Measurements from ENCODE around the gene ST6GALNAC5.

Gene ST6GALNAC5

GRCh38 chr1:76905876-76906595, 38.8 kb downstream of the ST6GALNAC5 start:
- Histone ChIP-seq H3K4me1 (ENCODE audit: control insufficient read depth, low read depth, low read length) (no peaks in the 10 kb centered on the region), H3K36me3 (ENCODE audit: control insufficient read depth, low read depth, low read length) (no peaks in the 10 kb centered on the region), H3K27me3 (ENCODE audit: control insufficient read depth, insufficient read depth, low read length) (no peaks in the 10 kb centered on the region), H3K27ac (ENCODE audit: low read length) (no peak overlapping the region), H3K4me3 (ENCODE audit: low read length) (no peak overlapping the region), H3K9me3 (ENCODE audit: control insufficient read depth, low read depth, low read length) (no peaks in the 10 kb centered on the region), H3K9ac (ENCODE audit: low read length) (no peak overlapping the region)

- H3K9me3 ChIP-seq (ENCODE audit: control insufficient read depth, low read depth, low read length) = no peaks in the 10 kb centered on the region
- H3K27me3 ChIP-seq (ENCODE audit: control insufficient read depth, insufficient read depth, low read length) = no peaks in the 10 kb centered on the region
- H3K4me3 ChIP-seq (ENCODE audit: low read length) = no peak overlapping the region
- no peak overlapping the region for H3K27ac ChIP-seq (ENCODE audit: low read length)
- no peaks in the 10 kb centered on the region for H3K36me3 ChIP-seq (ENCODE audit: control insufficient read depth, low read depth, low read length)
- H3K4me1 ChIP-seq (ENCODE audit: control insufficient read depth, low read depth, low read length) = no peaks in the 10 kb centered on the region
- no peak overlapping the region for H3K9ac ChIP-seq (ENCODE audit: low read length)
Measured at GRCh38 chr1:76909311-76909710, 42.0 kb downstream of the ST6GALNAC5 start.

GRCh38 chr1:76919085-76919484, 51.8 kb downstream of the ST6GALNAC5 start:
- peaks cover 19% of the 10 kb centered on the region for H3K4me1 ChIP-seq (ENCODE audit: control insufficient read depth, low read depth, low read length)
- no peak overlapping the region for H3K4me3 ChIP-seq (ENCODE audit: low read length)
- no peaks in the 10 kb centered on the region for H3K36me3 ChIP-seq (ENCODE audit: control insufficient read depth, low read depth, low read length)
- H3K27me3 ChIP-seq (ENCODE audit: control insufficient read depth, insufficient read depth, low read length) = no peaks in the 10 kb centered on the region
- no peak overlapping the region for H3K27ac ChIP-seq (ENCODE audit: low read length)
- no peak overlapping the region for H3K9ac ChIP-seq (ENCODE audit: low read length)
- no peaks in the 10 kb centered on the region for H3K9me3 ChIP-seq (ENCODE audit: control insufficient read depth, low read depth, low read length)

GRCh38 chr1:76921590-76921989, 54.3 kb downstream of the ST6GALNAC5 start:
- Histone ChIP-seq H3K4me1 (ENCODE audit: control insufficient read depth, low read depth, low read length) (peaks cover 19% of the 10 kb centered on the region), H3K9me3 (ENCODE audit: control insufficient read depth, low read depth, low read length) (no peaks in the 10 kb centered on the region), H3K27ac (ENCODE audit: low read length) (no peak overlapping the region), H3K9ac (ENCODE audit: low read length) (no peak overlapping the region), H3K36me3 (ENCODE audit: control insufficient read depth, low read depth, low read length) (no peaks in the 10 kb centered on the region), H3K4me3 (ENCODE audit: low read length) (no peak overlapping the region), H3K27me3 (ENCODE audit: control insufficient read depth, insufficient read depth, low read length) (no peaks in the 10 kb centered on the region)

GRCh38 chr1:76925825-76926224, 58.5 kb downstream of the ST6GALNAC5 start:
- H3K36me3 ChIP-seq (ENCODE audit: control insufficient read depth, low read depth, low read length) = no peaks in the 10 kb centered on the region
- H3K9me3 ChIP-seq (ENCODE audit: control insufficient read depth, low read depth, low read length) = no peaks in the 10 kb centered on the region
- no peaks in the 10 kb centered on the region for H3K27me3 ChIP-seq (ENCODE audit: control insufficient read depth, insufficient read depth, low read length)
- no peaks in the 10 kb centered on the region for H3K4me1 ChIP-seq (ENCODE audit: control insufficient read depth, low read depth, low read length)
- no peak overlapping the region for H3K4me3 ChIP-seq (ENCODE audit: low read length)
- H3K27ac ChIP-seq (ENCODE audit: low read length) = no peak overlapping the region
- H3K9ac ChIP-seq (ENCODE audit: low read length) = no peak overlapping the region

GRCh38 chr1:76928522-76928921, 61.2 kb downstream of the ST6GALNAC5 start:
- H3K27me3 ChIP-seq (ENCODE audit: control insufficient read depth, insufficient read depth, low read length) = no peaks in the 10 kb centered on the region
- no peak overlapping the region for H3K9ac ChIP-seq (ENCODE audit: low read length)
- no peaks in the 10 kb centered on the region for H3K36me3 ChIP-seq (ENCODE audit: control insufficient read depth, low read depth, low read length)
- H3K4me3 ChIP-seq (ENCODE audit: low read length) = no peak overlapping the region
- H3K9me3 ChIP-seq (ENCODE audit: control insufficient read depth, low read depth, low read length) = no peaks in the 10 kb centered on the region
- H3K4me1 ChIP-seq (ENCODE audit: control insufficient read depth, low read depth, low read length) = peaks cover 2% of the 10 kb centered on the region
- H3K27ac ChIP-seq (ENCODE audit: low read length) = no peak overlapping the region

GRCh38 chr1:76929136-76929535, 61.9 kb downstream of the ST6GALNAC5 start:
- Histone ChIP-seq H3K9ac (ENCODE audit: low read length) (no peak overlapping the region), H3K27ac (ENCODE audit: low read length) (no peak overlapping the region), H3K27me3 (ENCODE audit: control insufficient read depth, insufficient read depth, low read length) (no peaks in the 10 kb centered on the region), H3K4me3 (ENCODE audit: low read length) (no peak overlapping the region), H3K36me3 (ENCODE audit: control insufficient read depth, low read depth, low read length) (no peaks in the 10 kb centered on the region), H3K9me3 (ENCODE audit: control insufficient read depth, low read depth, low read length) (no peaks in the 10 kb centered on the region), H3K4me1 (ENCODE audit: control insufficient read depth, low read depth, low read length) (peaks cover 7% of the 10 kb centered on the region)

GRCh38 chr1:76933847-76934815, 66.9 kb downstream of the ST6GALNAC5 start:
- Histone ChIP-seq H3K27ac (ENCODE audit: low read length) (no peak overlapping the region), H3K4me1 (ENCODE audit: control insufficient read depth, low read depth, low read length) (peaks cover 7% of the 10 kb centered on the region), H3K9me3 (ENCODE audit: control insufficient read depth, low read depth, low read length) (no peaks in the 10 kb centered on the region), H3K27me3 (ENCODE audit: control insufficient read depth, insufficient read depth, low read length) (no peaks in the 10 kb centered on the region), H3K9ac (ENCODE audit: low read length) (no peak overlapping the region), H3K36me3 (ENCODE audit: control insufficient read depth, low read depth, low read length) (no peaks in the 10 kb centered on the region), H3K4me3 (ENCODE audit: low read length) (no peak overlapping the region)

- H3K9me3 ChIP-seq (ENCODE audit: control insufficient read depth, low read depth, low read length) = no peaks in the 10 kb centered on the region
- H3K4me3 ChIP-seq (ENCODE audit: low read length) = no peak overlapping the region
- H3K4me1 ChIP-seq (ENCODE audit: control insufficient read depth, low read depth, low read length) = peaks cover 7% of the 10 kb centered on the region
- H3K27me3 ChIP-seq (ENCODE audit: control insufficient read depth, insufficient read depth, low read length) = no peaks in the 10 kb centered on the region
- no peak overlapping the region for H3K27ac ChIP-seq (ENCODE audit: low read length)
- H3K36me3 ChIP-seq (ENCODE audit: control insufficient read depth, low read depth, low read length) = no peaks in the 10 kb centered on the region
- H3K9ac ChIP-seq (ENCODE audit: low read length) = no peak overlapping the region
Measured at GRCh38 chr1:76938304-76938703, 71.0 kb downstream of the ST6GALNAC5 start.

GRCh38 chr1:76939050-76939816, 72.0 kb downstream of the ST6GALNAC5 start:
- Histone ChIP-seq H3K9me3 (ENCODE audit: control insufficient read depth, low read depth, low read length) (no peaks in the 10 kb centered on the region), H3K4me3 (ENCODE audit: low read length) (no peak overlapping the region), H3K36me3 (ENCODE audit: control insufficient read depth, low read depth, low read length) (no peaks in the 10 kb centered on the region), H3K27ac (ENCODE audit: low read length) (no peak overlapping the region), H3K27me3 (ENCODE audit: control insufficient read depth, insufficient read depth, low read length) (no peaks in the 10 kb centered on the region), H3K9ac (ENCODE audit: low read length) (no peak overlapping the region), H3K4me1 (ENCODE audit: control insufficient read depth, low read depth, low read length) (no peaks in the 10 kb centered on the region)

GRCh38 chr1:76939817-76940216, 72.5 kb downstream of the ST6GALNAC5 start:
- no peak overlapping the region for H3K9ac ChIP-seq (ENCODE audit: low read length)
- H3K9me3 ChIP-seq (ENCODE audit: control insufficient read depth, low read depth, low read length) = no peaks in the 10 kb centered on the region
- no peaks in the 10 kb centered on the region for H3K27me3 ChIP-seq (ENCODE audit: control insufficient read depth, insufficient read depth, low read length)
- no peak overlapping the region for H3K4me3 ChIP-seq (ENCODE audit: low read length)
- no peaks in the 10 kb centered on the region for H3K36me3 ChIP-seq (ENCODE audit: control insufficient read depth, low read depth, low read length)
- no peaks in the 10 kb centered on the region for H3K4me1 ChIP-seq (ENCODE audit: control insufficient read depth, low read depth, low read length)
- no peak overlapping the region for H3K27ac ChIP-seq (ENCODE audit: low read length)
